ENCODE results near the gene ELMO3.

GRCh38 chr16:67197704-67198103 lies 1.2 kb upstream of the ELMO3 start:
- TF ChIP-seq EZH2 (IDR thresholded peaks at IDR 0.05; ENCODE audit: borderline replicate concordance, insufficient read depth, low read length, poor library complexity, severe bottlenecking), result no peak
- TF ChIP-seq, protein P1, sequence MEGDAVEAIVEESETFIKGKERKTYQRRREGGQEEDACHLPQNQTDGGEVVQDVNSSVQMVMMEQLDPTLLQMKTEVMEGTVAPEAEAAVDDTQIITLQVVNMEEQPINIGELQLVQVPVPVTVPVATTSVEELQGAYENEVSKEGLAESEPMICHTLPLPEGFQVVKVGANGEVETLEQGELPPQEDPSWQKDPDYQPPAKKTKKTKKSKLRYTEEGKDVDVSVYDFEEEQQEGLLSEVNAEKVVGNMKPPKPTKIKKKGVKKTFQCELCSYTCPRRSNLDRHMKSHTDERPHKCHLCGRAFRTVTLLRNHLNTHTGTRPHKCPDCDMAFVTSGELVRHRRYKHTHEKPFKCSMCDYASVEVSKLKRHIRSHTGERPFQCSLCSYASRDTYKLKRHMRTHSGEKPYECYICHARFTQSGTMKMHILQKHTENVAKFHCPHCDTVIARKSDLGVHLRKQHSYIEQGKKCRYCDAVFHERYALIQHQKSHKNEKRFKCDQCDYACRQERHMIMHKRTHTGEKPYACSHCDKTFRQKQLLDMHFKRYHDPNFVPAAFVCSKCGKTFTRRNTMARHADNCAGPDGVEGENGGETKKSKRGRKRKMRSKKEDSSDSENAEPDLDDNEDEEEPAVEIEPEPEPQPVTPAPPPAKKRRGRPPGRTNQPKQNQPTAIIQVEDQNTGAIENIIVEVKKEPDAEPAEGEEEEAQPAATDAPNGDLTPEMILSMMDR (IDR thresholded peaks at IDR 0.05; ENCODE audit: poor library complexity, severe bottlenecking), result no peak
- no peak for TF ChIP-seq POLR2AphosphoS5 (IDR thresholded peaks at IDR 0.05)
- no peak for TF ChIP-seq RAD21 (conservative IDR thresholded peaks at IDR 0.05)
- TF ChIP-seq REST (IDR thresholded peaks at IDR 0.05; ENCODE audit: borderline replicate concordance), result no peak

All from neural cell (in vitro differentiated cells).